HFF-Myc (cell line): Measurements from ENCODE around the gene ZNF488.

Experiments used
- DNase-seq: peaks from one replicate; pipeline ENCODE4 v3.0.0-alpha.2; 2011; ENCODE audit warnings: low read depth; ENCODE audit errors: extremely low read depth
- H3K4me3 ChIP-seq: replicated peaks from 2 replicates; pipeline ENCODE4 v1.5.1; 2011; ENCODE audit warnings: low read depth, mild to moderate bottlenecking, control low read depth, low read length
- CTCF ChIP-seq: IDR thresholded peaks from 2 replicates; pipeline ENCODE4 v1.5.1; 2012; ENCODE audit warnings: mild to moderate bottlenecking, low read depth, low read length, control low read depth; ENCODE audit errors: missing control alignments

The ZNF488 gene

DNA sequence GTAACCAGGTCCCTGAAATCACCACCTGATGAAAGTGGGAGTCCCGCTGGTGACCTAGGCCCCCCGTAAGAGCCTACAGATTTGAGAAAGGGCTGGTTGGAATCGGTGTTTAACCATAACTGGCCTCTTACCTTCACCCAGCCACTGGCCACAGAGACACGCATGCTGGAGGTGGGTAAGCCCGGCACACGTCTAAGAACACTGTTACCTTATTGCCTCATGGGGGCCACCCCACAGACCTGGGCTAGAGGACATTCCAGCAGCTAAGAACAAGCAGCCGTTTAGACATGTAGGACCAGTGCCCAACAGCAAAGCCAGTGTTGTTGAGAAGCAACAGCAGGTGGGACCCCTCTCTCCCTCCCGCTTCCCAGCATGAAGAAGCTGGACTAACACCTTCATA is 64.3 kb downstream of the ZNF488 start:
- DNase-seq = no peak
- H3K4me3 ChIP-seq = no peak overlapping the region
- no peak for TF ChIP-seq CTCF

- no peak for DNase-seq
- TF ChIP-seq CTCF = no peak
- H3K4me3 ChIP-seq = no peak overlapping the region
Observed at GRCh38 chr10:47318706-47319105, 65.4 kb downstream of the ZNF488 start.

DNA sequence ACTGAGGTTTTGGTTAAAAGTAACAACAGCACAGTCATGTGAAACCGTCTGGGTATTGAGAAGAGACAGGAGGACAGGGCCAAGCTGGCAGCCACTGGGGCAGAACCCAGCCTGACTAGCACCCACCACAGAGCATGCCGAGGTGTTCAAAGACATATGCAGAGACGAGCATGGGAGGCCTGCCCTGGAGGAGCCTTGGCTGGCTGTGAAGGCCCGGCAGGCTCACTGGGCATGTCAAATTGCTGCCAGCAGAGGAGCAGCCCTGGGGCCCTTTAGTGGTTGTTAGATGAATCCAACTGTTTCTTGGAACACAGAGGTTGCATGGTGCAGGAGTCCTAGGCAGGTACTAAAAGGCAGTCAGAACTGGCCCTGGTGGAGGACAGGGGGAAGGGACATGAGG is 66.8 kb downstream of the ZNF488 start:
- no peak for TF ChIP-seq CTCF
- no peak for DNase-seq

DNA sequence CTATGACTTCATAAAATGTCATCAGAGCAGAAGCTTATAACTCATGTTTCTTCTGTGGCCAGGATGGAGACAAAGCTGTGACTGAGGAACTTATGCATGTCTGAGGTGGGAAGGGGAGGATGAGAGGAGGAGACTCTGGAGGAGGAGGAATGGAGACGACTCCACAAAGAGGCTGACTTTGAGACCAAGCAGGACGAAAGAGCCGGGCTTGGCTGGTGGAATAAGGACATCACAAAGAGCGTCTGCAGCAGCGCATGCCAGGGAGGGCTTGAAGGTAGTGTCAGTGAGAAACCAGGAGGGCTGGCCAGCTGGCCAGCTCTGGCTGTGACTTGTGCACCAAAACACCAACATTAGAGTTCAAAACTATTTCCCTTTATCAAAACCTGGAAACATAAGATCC is 68.0 kb downstream of the ZNF488 start:
- TF ChIP-seq CTCF = no peak
- no peak overlapping the region for H3K4me3 ChIP-seq
- DNase-seq = no peak

More for the DNA sequence above, 66.8 kb downstream of the ZNF488 start:
- no peak overlapping the region for H3K4me3 ChIP-seq
